HuH-7 (cell line): ENCODE measurements around the gene WFDC10A.
"Not testable (repeated sequence)": the region's sequence is repeated elsewhere in the genome, so short reads cannot be mapped to it uniquely, and the experiment has no call there.

Experiments used
- DNase-seq: peaks from one replicate; pipeline ENCODE4 v3.0.0; 2011; ENCODE audit warnings: low spot score

Gene WFDC10A

GRCh38 chr20:45649312-45649863, 19.8 kb downstream of the WFDC10A start:
- DNase-seq = no peak

- not testable (repeated sequence) for DNase-seq
Observed at GRCh38 chr20:45651726-45652125, 22.2 kb downstream of the WFDC10A start.

GRCh38 chr20:45657038-45657437, 27.5 kb downstream of the WFDC10A start:
- not testable (repeated sequence) for DNase-seq

DNA sequence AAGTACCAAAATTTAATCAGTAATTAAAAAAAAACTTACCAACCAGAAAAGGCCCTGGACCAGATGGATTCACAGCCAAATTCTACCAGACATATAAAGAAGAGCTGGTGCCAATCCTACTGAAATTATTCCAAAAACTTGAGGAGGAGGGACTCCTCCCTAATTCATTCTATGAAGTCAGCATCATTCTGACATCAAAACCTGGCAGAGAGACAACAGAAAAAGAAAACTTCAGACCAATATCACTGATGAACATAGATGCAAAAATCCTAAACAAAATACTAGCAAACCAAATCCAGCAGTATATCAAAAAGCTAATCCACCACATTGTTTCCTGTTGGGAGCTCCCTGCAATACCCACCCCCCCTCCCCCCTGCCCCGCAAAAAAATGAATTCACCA, 40.6 kb downstream of the WFDC10A start, which contains the start of gene WFDC11:
Gene WFDC11 (minus strand): TSS at position 101 of the 400 bp plus-strand sequence. CDS start 19,639 bp downstream, outside the sequence.
- no peak for DNase-seq

- no peak for DNase-seq
Observed at GRCh38 chr20:45672765-45673164, 43.2 kb downstream of the WFDC10A start.

GRCh38 chr20:45679650-45680049, 50.1 kb downstream of the WFDC10A start:
- no peak for DNase-seq
